HCT116 (cell line): ENCODE results near the gene GRIN2B. TPM values are rescaled to one million over a fixed set of nuclear protein-coding genes. Genes with fewer than 3 reads are reported as not detected.

Experiments used
- ATAC-seq: fragments of 200-7000 bp; cut with Tn5 transposase; 2 replicates; pipeline ENCODE4 v1.9.1; 2020; ENCODE audit warnings: mild to moderate bottlenecking, moderate library complexity
- BruUV-seq: library from RNA; stranded (reverse); fragments of 400-500 nt; replicated peaks from 2 replicates; lab custom pipeline; 2021; lab: Mats Ljungman, UMichigan
- CTCF ChIA-PET: fragments of 300-600 bp; sonication (Branson Sonifier 250); formaldehyde crosslinking; loops from one replicate; lab custom pipeline; 2021; ENCODE audit warnings: antibody characterized with exemption; lab: Charles Lee
- POLR2A ChIA-PET: fragments of 300-600, 350-600 bp; sonication (Branson Sonifier 250); formaldehyde crosslinking; loops from one replicate; lab custom pipeline; 2021; ENCODE audit warnings: antibody characterized with exemption; lab: Charles Lee
- RAD21 ChIA-PET, 2 experiments: fragments of 300-600 bp; sonication (Branson Sonifier 250); formaldehyde crosslinking; loops; one replicate each; lab custom pipeline; 2023; ENCODE audit warnings: low total read pairs in 2 of 2; ENCODE audit not compliant: uncharacterized antibody in 2 of 2, unreplicated experiment in 2 of 2, low non-redundant PET in 1 of 2; lab: Charles Lee
- DNase-seq: peaks from one replicate; pipeline ENCODE4 v3.0.0-alpha.2; 2010; ENCODE audit warnings: low read depth, low spot score
- H2AFZ ChIP-seq: fragments of 200-600 bp; shearing (Covaris generic), sonication (generic); 2 replicates; pipeline ENCODE4 v1.6.1; 2017; ENCODE audit warnings: low read depth, mixed run types, mixed read lengths, antibody characterized with exemption, low read length; ENCODE audit not compliant: poor library complexity, severe bottlenecking
- H3K27ac ChIP-seq: 2 replicates; pipeline ENCODE4 v1.5.1; 2012; ENCODE audit warnings: low read depth, low read length
- H3K27me3 ChIP-seq: fragments of 200-600 bp; sonication (generic); 2 replicates; pipeline ENCODE4 v1.6.1; 2016; ENCODE audit warnings: mixed run types, low read length, mixed read lengths; ENCODE audit not compliant: insufficient read depth
- H3K36me3 ChIP-seq, 2 experiments: fragments of 200-500 bp in 1 of 2; fragments of 200-600 bp in 1 of 2; sonication (Bioruptor generic) in 1 of 2; sonication (generic) in 1 of 2; 2 replicates each; pipeline versions ENCODE4 v1.5.1 to v1.6.1; 2014 to 2016; ENCODE audit warnings: low read length in 2 of 2, inconsistent platforms in 1 of 2, mixed read lengths in 1 of 2, mixed run types in 1 of 2; ENCODE audit not compliant: insufficient read depth in 2 of 2, control insufficient read depth in 1 of 2
- H3K4me1 ChIP-seq, 2 experiments: fragments of 200-600 bp in 1 of 2; sonication (generic) in 1 of 2; 2 replicates each; pipeline versions ENCODE4 v1.5.1 to v1.6.1; 2012 to 2017; ENCODE audit warnings: low read length in 2 of 2, inconsistent platforms in 1 of 2, mild to moderate bottlenecking in 1 of 2, mixed read lengths in 1 of 2, mixed run types in 1 of 2, moderate library complexity in 1 of 2; ENCODE audit not compliant: insufficient read depth in 2 of 2, control insufficient read depth in 1 of 2
- H3K4me2 ChIP-seq: fragments of 200-600 bp; sonication (generic); 2 replicates; pipeline ENCODE4 v1.6.1; 2017; ENCODE audit warnings: mixed run types, low read length, mixed read lengths
- H3K4me3 ChIP-seq, 2 experiments: fragments of 200-600 bp in 1 of 2; sonication (generic) in 1 of 2; replicated peaks in 1 of 2; 2 replicates each; pipeline ENCODE4 v1.5.1; 2011 to 2016; ENCODE audit warnings: low read length in 2 of 2, control low read depth in 1 of 2, low read depth in 1 of 2, mild to moderate bottlenecking in 1 of 2, mixed read lengths in 1 of 2, mixed run types in 1 of 2
- H3K79me2 ChIP-seq: fragments of 200-600 bp; sonication (generic); 2 replicates; pipeline ENCODE4 v1.6.1; 2017; ENCODE audit warnings: mild to moderate bottlenecking, mixed run types, low read length, moderate library complexity, mixed read lengths; ENCODE audit not compliant: insufficient read depth
- H3K9ac ChIP-seq: fragments of 200-600 bp; sonication (generic); 2 replicates; pipeline ENCODE4 v1.6.1; 2016; ENCODE audit warnings: low read length, mixed read lengths
- H3K9me2 ChIP-seq: fragments of 200-600 bp; sonication (generic), shearing (Covaris generic); 2 replicates; pipeline ENCODE4 v1.6.1; 2017; ENCODE audit warnings: mixed run types, mild to moderate bottlenecking, moderate library complexity; ENCODE audit not compliant: insufficient read depth
- H3K9me3 ChIP-seq, 2 experiments: fragments of 200-500 bp in 1 of 2; fragments of 200-600 bp in 1 of 2; sonication (Bioruptor generic) in 1 of 2; sonication (generic) in 1 of 2; 2 replicates each; pipeline ENCODE4 v1.6.1; 2014 to 2017; ENCODE audit warnings: low read length in 2 of 2, mixed read lengths in 2 of 2, inconsistent platforms in 1 of 2, low read depth in 1 of 2, mild to moderate bottlenecking in 1 of 2, mixed run types in 1 of 2, moderate library complexity in 1 of 2; ENCODE audit not compliant: control insufficient read depth in 1 of 2, insufficient read depth in 1 of 2
- H4K20me1 ChIP-seq: fragments of 200-600 bp; sonication (generic), shearing (Covaris generic); 2 replicates; pipeline ENCODE4 v1.6.1; 2017; ENCODE audit warnings: mixed run types, mild to moderate bottlenecking, moderate library complexity; ENCODE audit not compliant: insufficient read depth
- CBX3 ChIP-seq: IDR thresholded peaks from 2 replicates; pipeline ENCODE4 v1.6.1; 2012; ENCODE audit warnings: low read depth
- EGR1 ChIP-seq: IDR thresholded peaks from 2 replicates; pipeline ENCODE4 v1.6.1; 2012; ENCODE audit warnings: low read depth
- EZH2 ChIP-seq: fragments of 200-600 bp; sonication (generic); IDR thresholded peaks from 2 replicates; pipeline ENCODE4 v1.6.1; 2017; ENCODE audit warnings: antibody characterized with exemption, mixed run types
- EZH2phosphoT487 ChIP-seq: fragments of 200-600 bp; IDR thresholded peaks from 2 replicates; pipeline ENCODE4 v1.6.1; 2018; ENCODE audit warnings: antibody characterized with exemption, borderline replicate concordance
- JUND ChIP-seq: IDR thresholded peaks from 2 replicates; pipeline ENCODE4 v1.6.1; 2012
- POLR2A ChIP-seq: IDR thresholded peaks from 2 replicates; pipeline ENCODE4 v1.7.0; 2011; ENCODE audit warnings: borderline replicate concordance; ENCODE audit not compliant: insufficient read depth, insufficient read length; ENCODE audit errors: extremely low read depth
- POLR2AphosphoS5 ChIP-seq: IDR thresholded peaks from 2 replicates; pipeline ENCODE4 v1.6.1; 2011; ENCODE audit warnings: mild to moderate bottlenecking, low read depth, low read length, moderate library complexity
- RAD21 ChIP-seq: IDR thresholded peaks from 2 replicates; pipeline ENCODE4 v1.6.1; 2012; ENCODE audit warnings: low read depth, mild to moderate bottlenecking
- SP1 ChIP-seq: IDR thresholded peaks from 2 replicates; pipeline ENCODE4 v1.6.1; 2012; ENCODE audit warnings: low read depth
- SRF ChIP-seq: IDR thresholded peaks from 2 replicates; pipeline ENCODE4 v1.6.1; 2012; ENCODE audit warnings: low read depth
- YY1 ChIP-seq: IDR thresholded peaks from 2 replicates; pipeline ENCODE4 v1.6.1; 2011; ENCODE audit warnings: low read length, low read depth, moderate library complexity, mild to moderate bottlenecking; ENCODE audit not compliant: insufficient replicate concordance; ENCODE audit errors: extremely low read depth
- ZFX ChIP-seq: fragments of 450-650 bp; IDR thresholded peaks from 2 replicates; pipeline ENCODE4 v1.6.1; 2017
- intact Hi-C: fragments of 100-400 bp; cut with micrococcal nuclease; formaldehyde crosslinking; loops from 2 replicates; pipeline ENCODE4 v1.10.0; 2022
- total RNA-seq: library from RNA; stranded (reverse); gene quantifications from one replicate; pipeline ENCODE4 v1.2.1, GENCODE V29; 2021; ENCODE audit not compliant: unreplicated experiment
- TF ChIP-seq, protein P1 (sequence below), 3 experiments: fragments of 200-600 bp in 1 of 3; sonication (generic) in 1 of 3; IDR thresholded peaks in 2 of 3; conservative IDR thresholded peaks in 1 of 3; 2 replicates each; pipeline ENCODE4 v1.5.1; 2012 to 2017; ENCODE audit warnings: low read depth in 2 of 3, low read length in 2 of 3, antibody characterized with exemption in 1 of 3, borderline replicate concordance in 1 of 3, control low read depth in 1 of 3, mild to moderate bottlenecking in 1 of 3, mixed read lengths in 1 of 3, mixed run types in 1 of 3, moderate library complexity in 1 of 3; ENCODE audit not compliant: insufficient read depth in 1 of 3
- TF ChIP-seq, protein P2 (sequence below): IDR thresholded peaks from 2 replicates; pipeline ENCODE4 v1.6.1; 2012
- TF ChIP-seq, protein P3 (sequence below): IDR thresholded peaks from 2 replicates; pipeline ENCODE4 v1.6.1; 2011; ENCODE audit warnings: mild to moderate bottlenecking, low read length, moderate library complexity; ENCODE audit not compliant: insufficient replicate concordance; ENCODE audit errors: extremely low read depth
- TF ChIP-seq, protein P4 (sequence below): IDR thresholded peaks from 2 replicates; pipeline ENCODE4 v1.6.1; 2012; ENCODE audit warnings: low read depth
- TF ChIP-seq, protein P5 (sequence below): IDR thresholded peaks from 2 replicates; pipeline ENCODE4 v1.6.1; 2012

GRIN2B gene
- total RNA-seq, 1 experiment from 2014 or later: 14.2 TPM

DNA sequence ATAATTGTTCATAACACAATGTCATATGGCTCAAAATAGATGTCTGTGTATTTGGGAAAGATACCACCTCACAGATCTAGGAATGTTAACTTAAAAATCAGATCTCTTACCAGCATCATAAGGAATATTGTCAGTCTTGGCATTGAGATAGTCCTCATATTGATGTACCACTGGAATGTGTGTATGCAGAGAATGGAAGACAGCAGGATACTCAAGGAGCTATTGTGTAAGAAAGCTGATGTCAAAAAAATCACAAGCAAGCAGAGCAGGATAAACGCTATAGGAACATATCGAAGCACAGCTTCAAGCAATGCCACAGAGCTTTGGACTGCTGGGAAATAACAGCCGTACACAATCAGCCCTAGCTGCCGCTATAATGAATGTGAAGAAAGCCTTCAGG, 45.1 kb upstream of the GRIN2B start:
- intact Hi-C loops: no loop called here
- Histone ChIP-seq H4K20me1 (no peaks in the 10 kb centered on the region), H3K4me3 (no peak overlapping the region), H3K36me3 (no peaks in the 10 kb centered on the region), H3K9me2 (no peaks in the 10 kb centered on the region), H2AFZ (no peak overlapping the region), H3K9ac (no peak overlapping the region), H3K4me1 (no peaks in the 10 kb centered on the region), H3K79me2 (no peaks in the 10 kb centered on the region), H3K4me2 (no peak overlapping the region), H3K27me3 (no peaks in the 10 kb centered on the region), H3K9me3 (no peaks in the 10 kb centered on the region), H3K27ac (no peak overlapping the region)
- CTCF ChIA-PET: no interaction called here
- DNase-seq (no peak), ATAC-seq (no peak)
- POLR2A ChIA-PET: no interaction called here
- BruUV-seq: no TSS peak
- TF ChIP-seq, protein P1, sequence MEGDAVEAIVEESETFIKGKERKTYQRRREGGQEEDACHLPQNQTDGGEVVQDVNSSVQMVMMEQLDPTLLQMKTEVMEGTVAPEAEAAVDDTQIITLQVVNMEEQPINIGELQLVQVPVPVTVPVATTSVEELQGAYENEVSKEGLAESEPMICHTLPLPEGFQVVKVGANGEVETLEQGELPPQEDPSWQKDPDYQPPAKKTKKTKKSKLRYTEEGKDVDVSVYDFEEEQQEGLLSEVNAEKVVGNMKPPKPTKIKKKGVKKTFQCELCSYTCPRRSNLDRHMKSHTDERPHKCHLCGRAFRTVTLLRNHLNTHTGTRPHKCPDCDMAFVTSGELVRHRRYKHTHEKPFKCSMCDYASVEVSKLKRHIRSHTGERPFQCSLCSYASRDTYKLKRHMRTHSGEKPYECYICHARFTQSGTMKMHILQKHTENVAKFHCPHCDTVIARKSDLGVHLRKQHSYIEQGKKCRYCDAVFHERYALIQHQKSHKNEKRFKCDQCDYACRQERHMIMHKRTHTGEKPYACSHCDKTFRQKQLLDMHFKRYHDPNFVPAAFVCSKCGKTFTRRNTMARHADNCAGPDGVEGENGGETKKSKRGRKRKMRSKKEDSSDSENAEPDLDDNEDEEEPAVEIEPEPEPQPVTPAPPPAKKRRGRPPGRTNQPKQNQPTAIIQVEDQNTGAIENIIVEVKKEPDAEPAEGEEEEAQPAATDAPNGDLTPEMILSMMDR (IDR thresholded peaks at IDR 0.05 in 2 of 3, conservative IDR thresholded peaks at IDR 0.05 in 1 of 3; ENCODE audit: borderline replicate concordance in 1 of 3, insufficient read depth in 1 of 3, low read depth in 2 of 3, low read length in 2 of 3): no peak
- TF ChIP-seq, protein P2, sequence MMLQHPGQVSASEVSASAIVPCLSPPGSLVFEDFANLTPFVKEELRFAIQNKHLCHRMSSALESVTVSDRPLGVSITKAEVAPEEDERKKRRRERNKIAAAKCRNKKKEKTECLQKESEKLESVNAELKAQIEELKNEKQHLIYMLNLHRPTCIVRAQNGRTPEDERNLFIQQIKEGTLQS: no peak
- TF ChIP-seq YY1 (no peak), POLR2AphosphoS5 (no peak), ZFX (no peak), SRF (no peak), RAD21 (no peak), SP1 (no peak), CBX3 (no peak), EGR1 (no peak), EZH2 (no peak), JUND (no peak), EZH2phosphoT487 (no peak), POLR2A (no peak)
- TF ChIP-seq, protein P3, sequence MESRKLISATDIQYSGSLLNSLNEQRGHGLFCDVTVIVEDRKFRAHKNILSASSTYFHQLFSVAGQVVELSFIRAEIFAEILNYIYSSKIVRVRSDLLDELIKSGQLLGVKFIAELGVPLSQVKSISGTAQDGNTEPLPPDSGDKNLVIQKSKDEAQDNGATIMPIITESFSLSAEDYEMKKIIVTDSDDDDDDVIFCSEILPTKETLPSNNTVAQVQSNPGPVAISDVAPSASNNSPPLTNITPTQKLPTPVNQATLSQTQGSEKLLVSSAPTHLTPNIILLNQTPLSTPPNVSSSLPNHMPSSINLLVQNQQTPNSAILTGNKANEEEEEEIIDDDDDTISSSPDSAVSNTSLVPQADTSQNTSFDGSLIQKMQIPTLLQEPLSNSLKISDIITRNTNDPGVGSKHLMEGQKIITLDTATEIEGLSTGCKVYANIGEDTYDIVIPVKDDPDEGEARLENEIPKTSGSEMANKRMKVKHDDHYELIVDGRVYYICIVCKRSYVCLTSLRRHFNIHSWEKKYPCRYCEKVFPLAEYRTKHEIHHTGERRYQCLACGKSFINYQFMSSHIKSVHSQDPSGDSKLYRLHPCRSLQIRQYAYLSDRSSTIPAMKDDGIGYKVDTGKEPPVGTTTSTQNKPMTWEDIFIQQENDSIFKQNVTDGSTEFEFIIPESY: no peak
- TF ChIP-seq, protein P4, sequence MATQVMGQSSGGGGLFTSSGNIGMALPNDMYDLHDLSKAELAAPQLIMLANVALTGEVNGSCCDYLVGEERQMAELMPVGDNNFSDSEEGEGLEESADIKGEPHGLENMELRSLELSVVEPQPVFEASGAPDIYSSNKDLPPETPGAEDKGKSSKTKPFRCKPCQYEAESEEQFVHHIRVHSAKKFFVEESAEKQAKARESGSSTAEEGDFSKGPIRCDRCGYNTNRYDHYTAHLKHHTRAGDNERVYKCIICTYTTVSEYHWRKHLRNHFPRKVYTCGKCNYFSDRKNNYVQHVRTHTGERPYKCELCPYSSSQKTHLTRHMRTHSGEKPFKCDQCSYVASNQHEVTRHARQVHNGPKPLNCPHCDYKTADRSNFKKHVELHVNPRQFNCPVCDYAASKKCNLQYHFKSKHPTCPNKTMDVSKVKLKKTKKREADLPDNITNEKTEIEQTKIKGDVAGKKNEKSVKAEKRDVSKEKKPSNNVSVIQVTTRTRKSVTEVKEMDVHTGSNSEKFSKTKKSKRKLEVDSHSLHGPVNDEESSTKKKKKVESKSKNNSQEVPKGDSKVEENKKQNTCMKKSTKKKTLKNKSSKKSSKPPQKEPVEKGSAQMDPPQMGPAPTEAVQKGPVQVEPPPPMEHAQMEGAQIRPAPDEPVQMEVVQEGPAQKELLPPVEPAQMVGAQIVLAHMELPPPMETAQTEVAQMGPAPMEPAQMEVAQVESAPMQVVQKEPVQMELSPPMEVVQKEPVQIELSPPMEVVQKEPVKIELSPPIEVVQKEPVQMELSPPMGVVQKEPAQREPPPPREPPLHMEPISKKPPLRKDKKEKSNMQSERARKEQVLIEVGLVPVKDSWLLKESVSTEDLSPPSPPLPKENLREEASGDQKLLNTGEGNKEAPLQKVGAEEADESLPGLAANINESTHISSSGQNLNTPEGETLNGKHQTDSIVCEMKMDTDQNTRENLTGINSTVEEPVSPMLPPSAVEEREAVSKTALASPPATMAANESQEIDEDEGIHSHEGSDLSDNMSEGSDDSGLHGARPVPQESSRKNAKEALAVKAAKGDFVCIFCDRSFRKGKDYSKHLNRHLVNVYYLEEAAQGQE: no peak
- TF ChIP-seq, protein P5, sequence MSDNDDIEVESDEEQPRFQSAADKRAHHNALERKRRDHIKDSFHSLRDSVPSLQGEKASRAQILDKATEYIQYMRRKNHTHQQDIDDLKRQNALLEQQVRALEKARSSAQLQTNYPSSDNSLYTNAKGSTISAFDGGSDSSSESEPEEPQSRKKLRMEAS: no peak
- RAD21 ChIA-PET: no interaction called here
